ENCODE data around the gene AZI2.

GRCh38 chr3:28347374-28348264, 1.0 kb downstream of the AZI2 start:
- TF ChIP-seq SP1 (IDR thresholded peaks at IDR 0.05; ENCODE audit: low read depth) (no peak), EZH2phosphoT487 (IDR thresholded peaks at IDR 0.05; ENCODE audit: borderline replicate concordance) (no peak), POLR2AphosphoS5 (IDR thresholded peaks at IDR 0.05; ENCODE audit: low read depth, low read length) (no peak), POLR2A (IDR thresholded peaks at IDR 0.05; ENCODE audit: borderline replicate concordance, extremely low read depth, insufficient read depth, insufficient read length) (no peak), EZH2 (IDR thresholded peaks at IDR 0.05) (no peak), SIN3A (IDR thresholded peaks at IDR 0.05; ENCODE audit: low read depth) (no peak), CBX3 (IDR thresholded peaks at IDR 0.05; ENCODE audit: low read depth) (no peak), REST (IDR thresholded peaks at IDR 0.05; ENCODE audit: low read depth) (no peak), EGR1 (IDR thresholded peaks at IDR 0.05; ENCODE audit: low read depth) (no peak), ELF1 (IDR thresholded peaks at IDR 0.05; ENCODE audit: borderline replicate concordance, low read depth) (no peak), CEBPB (IDR thresholded peaks at IDR 0.05; ENCODE audit: low read depth) (0 out of 2 replicates have a peak, but pooled peaks have one; percentile 26)
- TF ChIP-seq, protein P1, sequence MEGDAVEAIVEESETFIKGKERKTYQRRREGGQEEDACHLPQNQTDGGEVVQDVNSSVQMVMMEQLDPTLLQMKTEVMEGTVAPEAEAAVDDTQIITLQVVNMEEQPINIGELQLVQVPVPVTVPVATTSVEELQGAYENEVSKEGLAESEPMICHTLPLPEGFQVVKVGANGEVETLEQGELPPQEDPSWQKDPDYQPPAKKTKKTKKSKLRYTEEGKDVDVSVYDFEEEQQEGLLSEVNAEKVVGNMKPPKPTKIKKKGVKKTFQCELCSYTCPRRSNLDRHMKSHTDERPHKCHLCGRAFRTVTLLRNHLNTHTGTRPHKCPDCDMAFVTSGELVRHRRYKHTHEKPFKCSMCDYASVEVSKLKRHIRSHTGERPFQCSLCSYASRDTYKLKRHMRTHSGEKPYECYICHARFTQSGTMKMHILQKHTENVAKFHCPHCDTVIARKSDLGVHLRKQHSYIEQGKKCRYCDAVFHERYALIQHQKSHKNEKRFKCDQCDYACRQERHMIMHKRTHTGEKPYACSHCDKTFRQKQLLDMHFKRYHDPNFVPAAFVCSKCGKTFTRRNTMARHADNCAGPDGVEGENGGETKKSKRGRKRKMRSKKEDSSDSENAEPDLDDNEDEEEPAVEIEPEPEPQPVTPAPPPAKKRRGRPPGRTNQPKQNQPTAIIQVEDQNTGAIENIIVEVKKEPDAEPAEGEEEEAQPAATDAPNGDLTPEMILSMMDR (IDR thresholded peaks at IDR 0.05 in 2 of 3, conservative IDR thresholded peaks at IDR 0.05 in 1 of 3; ENCODE audit: borderline replicate concordance in 1 of 3, insufficient read depth in 1 of 3, low read depth in 2 of 3, low read length in 2 of 3), result no peak
- TF ChIP-seq, protein P2, sequence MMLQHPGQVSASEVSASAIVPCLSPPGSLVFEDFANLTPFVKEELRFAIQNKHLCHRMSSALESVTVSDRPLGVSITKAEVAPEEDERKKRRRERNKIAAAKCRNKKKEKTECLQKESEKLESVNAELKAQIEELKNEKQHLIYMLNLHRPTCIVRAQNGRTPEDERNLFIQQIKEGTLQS (IDR thresholded peaks at IDR 0.05), result no peak
- TF ChIP-seq, protein P3, sequence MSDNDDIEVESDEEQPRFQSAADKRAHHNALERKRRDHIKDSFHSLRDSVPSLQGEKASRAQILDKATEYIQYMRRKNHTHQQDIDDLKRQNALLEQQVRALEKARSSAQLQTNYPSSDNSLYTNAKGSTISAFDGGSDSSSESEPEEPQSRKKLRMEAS (IDR thresholded peaks at IDR 0.05), result no peak
